ENCODE measurements around the gene ENTPD3. TPM values are rescaled to one million over a fixed set of nuclear protein-coding genes. Genes with fewer than 3 reads are reported as not detected.

ENTPD3 gene
- total RNA-seq, 1 donor from 2014 or later = 0.87 TPM

- Mint-ChIP-seq H3K27ac (no peak overlapping the region), H3K4me3 (peak overlapping the region; percentile 85), H3K9me3 (no peaks in the 10 kb centered on the region), H3K27me3 (ENCODE audit: low read depth) (no peaks in the 10 kb centered on the region), H3K36me3 (peaks cover 2% of the 10 kb centered on the region), H3K4me1 (peaks cover 22% of the 10 kb centered on the region)
- DNase-seq (ENCODE audit: low spot score in 2 of 2, unreplicated experiment in 2 of 2) = no peak
- no peak for TF ChIP-seq CTCF (IDR thresholded peaks at IDR 0.05; ENCODE audit: unreplicated experiment)
Observed at GRCh38 chr3:40451551-40451950, 64.6 kb downstream of the ENTPD3 start.

- Mint-ChIP-seq H3K36me3 (peaks cover 2% of the 10 kb centered on the region), H3K9me3 (no peaks in the 10 kb centered on the region), H3K27me3 (ENCODE audit: low read depth) (no peaks in the 10 kb centered on the region), H3K27ac (peak overlapping the region; percentile 99), H3K4me3 (peak overlapping the region; percentile 85), H3K4me1 (peaks cover 25% of the 10 kb centered on the region)
- TF ChIP-seq CTCF (IDR thresholded peaks at IDR 0.05; ENCODE audit: unreplicated experiment) = no peak
- DNase-seq (ENCODE audit: low spot score in 2 of 2, unreplicated experiment in 2 of 2) = no peak
Observed at GRCh38 chr3:40452057-40452456, 65.1 kb downstream of the ENTPD3 start.

GRCh38 chr3:40452562-40452875 is 65.5 kb downstream of the ENTPD3 start:
- no peak for DNase-seq (ENCODE audit: low spot score in 2 of 2, unreplicated experiment in 2 of 2)
- Mint-ChIP-seq H3K4me3 (peak overlapping the region; percentile 85), H3K27ac (peak overlapping the region; percentile 99), H3K9me3 (no peaks in the 10 kb centered on the region), H3K4me1 (peaks cover 25% of the 10 kb centered on the region), H3K36me3 (peaks cover 2% of the 10 kb centered on the region), H3K27me3 (ENCODE audit: low read depth) (no peaks in the 10 kb centered on the region)
- TF ChIP-seq CTCF (IDR thresholded peaks at IDR 0.05; ENCODE audit: unreplicated experiment) = no peak

- Mint-ChIP-seq H3K27me3 (ENCODE audit: low read depth) (no peaks in the 10 kb centered on the region), H3K36me3 (peaks cover 3% of the 10 kb centered on the region), H3K4me3 (peak overlapping the region; percentile 85), H3K9me3 (no peaks in the 10 kb centered on the region), H3K27ac (peak overlapping the region; percentile 99), H3K4me1 (peaks cover 31% of the 10 kb centered on the region)
- DNase-seq (ENCODE audit: low spot score in 2 of 2, unreplicated experiment in 2 of 2) = peak; percentile 91
- no peak for TF ChIP-seq CTCF (IDR thresholded peaks at IDR 0.05; ENCODE audit: unreplicated experiment)
Observed at GRCh38 chr3:40452876-40453730, 66.1 kb downstream of the ENTPD3 start.

GRCh38 chr3:40453933-40454332 is 66.9 kb downstream of the ENTPD3 start:
- DNase-seq (ENCODE audit: low spot score in 2 of 2, unreplicated experiment in 2 of 2) = no peak
- no peaks in the 10 kb centered on the region for H3K27me3 Mint-ChIP-seq (ENCODE audit: low read depth)
- H3K27ac Mint-ChIP-seq = peak overlapping the region; percentile 99
- no peaks in the 10 kb centered on the region for H3K9me3 Mint-ChIP-seq
- peaks cover 8% of the 10 kb centered on the region for H3K36me3 Mint-ChIP-seq
- H3K4me1 Mint-ChIP-seq = peaks cover 39% of the 10 kb centered on the region
- peak overlapping the region; percentile 85 for H3K4me3 Mint-ChIP-seq
- TF ChIP-seq CTCF (IDR thresholded peaks at IDR 0.05; ENCODE audit: unreplicated experiment) = no peak
